Body of pancreas (tissue), 4 donors: ENCODE data around the gene TTLL5.

Experiments
- POLR2A ChIP-seq, 3 donors: fragments of 450-650 bp; IDR thresholded peaks; one replicate each; pipeline ENCODE4 v1.6.1; 2016; ENCODE audit warnings: antibody characterized with exemption in 3 of 3, mild to moderate bottlenecking in 2 of 3
- TF ChIP-seq, protein P1 (sequence below), 7 experiments: fragments of 450-650 bp in 4 of 7; fragments of 200-600 bp in 3 of 7; sonication (generic) in 3 of 7; IDR thresholded peaks; one replicate each; pipeline ENCODE4 v1.5.1; 2016 to 2019; ENCODE audit warnings: antibody characterized with exemption in 7 of 7

DNA sequence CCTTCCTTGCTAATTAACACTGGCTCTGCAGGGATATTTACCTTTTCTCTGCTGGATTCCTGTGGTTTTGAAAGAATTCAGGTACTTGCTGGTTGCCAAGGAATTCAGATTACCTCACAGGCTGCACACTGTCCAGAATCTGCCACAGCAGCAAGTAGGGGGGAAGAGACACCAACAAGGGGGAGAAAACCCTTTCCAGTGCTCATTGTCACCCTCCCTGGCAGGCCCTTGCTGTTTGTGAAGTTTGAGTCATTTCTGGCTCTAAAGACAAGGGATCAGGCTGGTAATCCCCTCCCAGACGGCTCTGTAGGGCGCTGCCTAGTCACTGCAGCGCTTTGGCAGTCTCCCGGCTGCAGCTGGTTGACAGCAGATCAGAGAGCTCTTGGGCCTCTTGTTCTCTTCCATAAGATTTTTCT, 50.8 kb downstream of the TTLL5 start:
- TF ChIP-seq, protein P1, sequence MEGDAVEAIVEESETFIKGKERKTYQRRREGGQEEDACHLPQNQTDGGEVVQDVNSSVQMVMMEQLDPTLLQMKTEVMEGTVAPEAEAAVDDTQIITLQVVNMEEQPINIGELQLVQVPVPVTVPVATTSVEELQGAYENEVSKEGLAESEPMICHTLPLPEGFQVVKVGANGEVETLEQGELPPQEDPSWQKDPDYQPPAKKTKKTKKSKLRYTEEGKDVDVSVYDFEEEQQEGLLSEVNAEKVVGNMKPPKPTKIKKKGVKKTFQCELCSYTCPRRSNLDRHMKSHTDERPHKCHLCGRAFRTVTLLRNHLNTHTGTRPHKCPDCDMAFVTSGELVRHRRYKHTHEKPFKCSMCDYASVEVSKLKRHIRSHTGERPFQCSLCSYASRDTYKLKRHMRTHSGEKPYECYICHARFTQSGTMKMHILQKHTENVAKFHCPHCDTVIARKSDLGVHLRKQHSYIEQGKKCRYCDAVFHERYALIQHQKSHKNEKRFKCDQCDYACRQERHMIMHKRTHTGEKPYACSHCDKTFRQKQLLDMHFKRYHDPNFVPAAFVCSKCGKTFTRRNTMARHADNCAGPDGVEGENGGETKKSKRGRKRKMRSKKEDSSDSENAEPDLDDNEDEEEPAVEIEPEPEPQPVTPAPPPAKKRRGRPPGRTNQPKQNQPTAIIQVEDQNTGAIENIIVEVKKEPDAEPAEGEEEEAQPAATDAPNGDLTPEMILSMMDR (IDR thresholded peaks at IDR 0.05), result no peak
- TF ChIP-seq POLR2A (IDR thresholded peaks at IDR 0.05), result peak in 2 of 3 donors; percentile 40 to 56
